Progenitor cell of endocrine pancreas (in vitro differentiated cells): ENCODE measurements around the gene KIAA1755. TPM values are rescaled to one million over a fixed set of nuclear protein-coding genes. Genes with fewer than 3 reads are reported as not detected.
"Not testable (repeated sequence)": the region's sequence is repeated elsewhere in the genome, so short reads cannot be mapped to it uniquely, and the experiment has no call there.

Source experiments
- DNase-seq: peaks from one replicate; pipeline ENCODE4 v3.0.0; 2021; ENCODE audit warnings: low spot score; ENCODE audit not compliant: unreplicated experiment
- H3K27ac Mint-ChIP-seq: 2 replicates; pipeline ENCODE4 v1.8.0; 2021; ENCODE audit warnings: mild to moderate bottlenecking, moderate library complexity, mixed read lengths
- H3K27me3 Mint-ChIP-seq: 2 replicates; pipeline ENCODE4 v1.8.0; 2021; ENCODE audit warnings: mixed read lengths
- H3K36me3 Mint-ChIP-seq: 2 replicates; pipeline ENCODE4 v1.8.0; 2022; ENCODE audit warnings: mixed read lengths; ENCODE audit not compliant: insufficient read depth
- H3K4me1 Mint-ChIP-seq: 2 replicates; pipeline ENCODE4 v1.8.0; 2021; ENCODE audit warnings: low read depth, mixed read lengths
- H3K4me3 Mint-ChIP-seq: 2 replicates; pipeline ENCODE4 v1.8.0; 2021; ENCODE audit warnings: low read depth, mild to moderate bottlenecking, moderate library complexity, mixed read lengths
- H3K9me3 Mint-ChIP-seq: 2 replicates; pipeline ENCODE4 v1.8.0; 2021; ENCODE audit warnings: low read depth, mixed read lengths
- total RNA-seq: library from RNA; stranded (reverse); gene quantifications from 2 replicates; pipeline ENCODE4 v1.2.1, GENCODE V29; 2021
- TF ChIP-seq, protein P1 (sequence below): fragments of 200-600 bp; sonication (generic); IDR thresholded peaks from one replicate; pipeline ENCODE4 v1.5.0; 2021; ENCODE audit warnings: antibody characterized with exemption, mild to moderate bottlenecking; ENCODE audit not compliant: unreplicated experiment

Gene KIAA1755
- total RNA-seq, 1 donor from 2014 or later = 0.29 TPM

- no peak overlapping the region for H3K27ac Mint-ChIP-seq
- H3K9me3 Mint-ChIP-seq = peaks cover 5% of the 10 kb centered on the region
- DNase-seq = no peak
- H3K27me3 Mint-ChIP-seq = no peaks in the 10 kb centered on the region
- TF ChIP-seq, protein P1, sequence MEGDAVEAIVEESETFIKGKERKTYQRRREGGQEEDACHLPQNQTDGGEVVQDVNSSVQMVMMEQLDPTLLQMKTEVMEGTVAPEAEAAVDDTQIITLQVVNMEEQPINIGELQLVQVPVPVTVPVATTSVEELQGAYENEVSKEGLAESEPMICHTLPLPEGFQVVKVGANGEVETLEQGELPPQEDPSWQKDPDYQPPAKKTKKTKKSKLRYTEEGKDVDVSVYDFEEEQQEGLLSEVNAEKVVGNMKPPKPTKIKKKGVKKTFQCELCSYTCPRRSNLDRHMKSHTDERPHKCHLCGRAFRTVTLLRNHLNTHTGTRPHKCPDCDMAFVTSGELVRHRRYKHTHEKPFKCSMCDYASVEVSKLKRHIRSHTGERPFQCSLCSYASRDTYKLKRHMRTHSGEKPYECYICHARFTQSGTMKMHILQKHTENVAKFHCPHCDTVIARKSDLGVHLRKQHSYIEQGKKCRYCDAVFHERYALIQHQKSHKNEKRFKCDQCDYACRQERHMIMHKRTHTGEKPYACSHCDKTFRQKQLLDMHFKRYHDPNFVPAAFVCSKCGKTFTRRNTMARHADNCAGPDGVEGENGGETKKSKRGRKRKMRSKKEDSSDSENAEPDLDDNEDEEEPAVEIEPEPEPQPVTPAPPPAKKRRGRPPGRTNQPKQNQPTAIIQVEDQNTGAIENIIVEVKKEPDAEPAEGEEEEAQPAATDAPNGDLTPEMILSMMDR = no peak
- H3K4me1 Mint-ChIP-seq = no peaks in the 10 kb centered on the region
- H3K4me3 Mint-ChIP-seq = no peak overlapping the region
- no peaks in the 10 kb centered on the region for H3K36me3 Mint-ChIP-seq
These were observed 12.4 kb downstream of the KIAA1755 start for GRCh38 chr20:38248133-38248532.

- DNase-seq, H3K27ac Mint-ChIP-seq, H3K4me1 Mint-ChIP-seq, H3K4me3 Mint-ChIP-seq, H3K9me3 Mint-ChIP-seq, H3K36me3 Mint-ChIP-seq, H3K27me3 Mint-ChIP-seq: not testable (repeated sequence)
These were observed 12.8 kb downstream of the KIAA1755 start for GRCh38 chr20:38247725-38248124.

- no peaks in the 10 kb centered on the region for H3K4me1 Mint-ChIP-seq
- DNase-seq = no peak
- H3K36me3 Mint-ChIP-seq = no peaks in the 10 kb centered on the region
- H3K27ac Mint-ChIP-seq = no peak overlapping the region
- TF ChIP-seq, protein P1 = no peak
- peaks cover 10% of the 10 kb centered on the region for H3K9me3 Mint-ChIP-seq
- H3K27me3 Mint-ChIP-seq = no peaks in the 10 kb centered on the region
- H3K4me3 Mint-ChIP-seq = no peak overlapping the region
These were observed 13.4 kb downstream of the KIAA1755 start for GRCh38 chr20:38247166-38247509.

- Mint-ChIP-seq H3K4me3 (no peak overlapping the region), H3K27me3 (no peaks in the 10 kb centered on the region), H3K4me1 (no peaks in the 10 kb centered on the region), H3K27ac (no peak overlapping the region), H3K9me3 (peaks cover 12% of the 10 kb centered on the region), H3K36me3 (no peaks in the 10 kb centered on the region)
- TF ChIP-seq, protein P1 = no peak
- DNase-seq = no peak
These were observed 14.0 kb downstream of the KIAA1755 start for GRCh38 chr20:38246357-38247165.

DNA sequence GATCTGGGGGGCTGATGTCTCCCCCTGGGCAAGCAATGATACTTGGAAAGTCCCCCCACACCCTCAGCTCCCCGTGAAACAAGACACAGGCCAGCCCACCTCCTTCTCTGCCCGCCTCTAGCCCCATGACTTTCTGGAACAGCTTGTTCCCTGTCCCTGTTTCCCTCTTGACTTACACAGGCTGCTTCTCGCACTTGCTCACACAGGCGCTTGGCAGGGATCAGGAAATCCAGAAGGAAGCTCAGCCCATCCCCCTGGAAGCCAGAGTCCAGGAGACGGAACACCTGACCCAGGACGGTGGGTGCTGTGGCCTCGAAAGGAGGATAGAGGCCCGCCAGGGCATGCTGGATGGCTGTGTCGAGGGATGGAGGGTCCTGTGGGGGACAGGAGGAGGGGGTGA, 14.8 kb downstream of the KIAA1755 start:
- no peak overlapping the region for H3K27ac Mint-ChIP-seq
- no peaks in the 10 kb centered on the region for H3K4me1 Mint-ChIP-seq
- H3K4me3 Mint-ChIP-seq = no peak overlapping the region
- peaks cover 12% of the 10 kb centered on the region for H3K9me3 Mint-ChIP-seq
- no peaks in the 10 kb centered on the region for H3K36me3 Mint-ChIP-seq
- no peaks in the 10 kb centered on the region for H3K27me3 Mint-ChIP-seq
- no peak for DNase-seq
- TF ChIP-seq, protein P1 = no peak

DNA sequence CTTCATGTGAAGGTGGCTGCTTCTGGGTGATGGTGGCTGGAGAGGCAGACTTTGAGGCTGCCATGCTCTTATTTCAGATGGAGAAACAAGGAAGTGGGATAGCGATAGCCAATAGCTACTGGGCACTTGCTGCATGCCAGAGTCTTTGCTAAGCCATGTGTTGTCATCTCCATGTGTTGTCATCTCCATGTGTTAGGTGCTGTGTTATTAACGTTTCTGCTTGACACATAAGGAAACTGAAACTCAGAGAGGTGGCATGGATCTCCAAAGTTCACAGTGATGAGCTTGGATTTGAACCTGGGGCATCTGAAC, 16.9 kb downstream of the KIAA1755 start:
- no peak for DNase-seq
- H3K36me3 Mint-ChIP-seq = no peaks in the 10 kb centered on the region
- H3K27ac Mint-ChIP-seq = no peak overlapping the region
- H3K4me1 Mint-ChIP-seq = peaks cover under 1% of the 10 kb centered on the region
- H3K4me3 Mint-ChIP-seq = no peak overlapping the region
- TF ChIP-seq, protein P1 = no peak
- peaks cover 12% of the 10 kb centered on the region for H3K9me3 Mint-ChIP-seq
- peaks cover 3% of the 10 kb centered on the region for H3K27me3 Mint-ChIP-seq
